ENCODE results near the gene ZNF75A. TPM values are rescaled to one million over a fixed set of nuclear protein-coding genes. Genes with fewer than 3 reads are reported as not detected.

The ZNF75A gene
- total RNA-seq, 1 donor from 2014 or later = 43.8 TPM

- peaks cover 41% of the 10 kb centered on the region for H3K27me3 Mint-ChIP-seq (ENCODE audit: low read depth)
- TF ChIP-seq, protein P1, sequence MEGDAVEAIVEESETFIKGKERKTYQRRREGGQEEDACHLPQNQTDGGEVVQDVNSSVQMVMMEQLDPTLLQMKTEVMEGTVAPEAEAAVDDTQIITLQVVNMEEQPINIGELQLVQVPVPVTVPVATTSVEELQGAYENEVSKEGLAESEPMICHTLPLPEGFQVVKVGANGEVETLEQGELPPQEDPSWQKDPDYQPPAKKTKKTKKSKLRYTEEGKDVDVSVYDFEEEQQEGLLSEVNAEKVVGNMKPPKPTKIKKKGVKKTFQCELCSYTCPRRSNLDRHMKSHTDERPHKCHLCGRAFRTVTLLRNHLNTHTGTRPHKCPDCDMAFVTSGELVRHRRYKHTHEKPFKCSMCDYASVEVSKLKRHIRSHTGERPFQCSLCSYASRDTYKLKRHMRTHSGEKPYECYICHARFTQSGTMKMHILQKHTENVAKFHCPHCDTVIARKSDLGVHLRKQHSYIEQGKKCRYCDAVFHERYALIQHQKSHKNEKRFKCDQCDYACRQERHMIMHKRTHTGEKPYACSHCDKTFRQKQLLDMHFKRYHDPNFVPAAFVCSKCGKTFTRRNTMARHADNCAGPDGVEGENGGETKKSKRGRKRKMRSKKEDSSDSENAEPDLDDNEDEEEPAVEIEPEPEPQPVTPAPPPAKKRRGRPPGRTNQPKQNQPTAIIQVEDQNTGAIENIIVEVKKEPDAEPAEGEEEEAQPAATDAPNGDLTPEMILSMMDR (conservative IDR thresholded peaks at IDR 0.05) = no peak
- no peaks in the 10 kb centered on the region for H3K36me3 Mint-ChIP-seq (ENCODE audit: low read depth)
- H3K4me3 Mint-ChIP-seq = no peak overlapping the region
- H3K27ac Mint-ChIP-seq (ENCODE audit: unreplicated experiment) = no peak overlapping the region
- no peak for DNase-seq (ENCODE audit: low read depth, low spot score)
- H3K4me1 Mint-ChIP-seq = peaks cover 12% of the 10 kb centered on the region
- peaks cover 5% of the 10 kb centered on the region for H3K9me3 Mint-ChIP-seq
Measured at GRCh38 chr16:3274947-3275346, 30.4 kb upstream of the ZNF75A start.

GRCh38 chr16:3276679-3277078 lies 28.6 kb upstream of the ZNF75A start:
- Mint-ChIP-seq H3K36me3 (ENCODE audit: low read depth) (no peaks in the 10 kb centered on the region), H3K27ac (ENCODE audit: unreplicated experiment) (no peak overlapping the region), H3K9me3 (peaks cover 5% of the 10 kb centered on the region), H3K4me3 (no peak overlapping the region), H3K4me1 (peaks cover 12% of the 10 kb centered on the region), H3K27me3 (ENCODE audit: low read depth) (peaks cover 44% of the 10 kb centered on the region)
- DNase-seq (ENCODE audit: low read depth, low spot score) = no peak
- TF ChIP-seq, protein P1 (conservative IDR thresholded peaks at IDR 0.05) = no peak

DNA sequence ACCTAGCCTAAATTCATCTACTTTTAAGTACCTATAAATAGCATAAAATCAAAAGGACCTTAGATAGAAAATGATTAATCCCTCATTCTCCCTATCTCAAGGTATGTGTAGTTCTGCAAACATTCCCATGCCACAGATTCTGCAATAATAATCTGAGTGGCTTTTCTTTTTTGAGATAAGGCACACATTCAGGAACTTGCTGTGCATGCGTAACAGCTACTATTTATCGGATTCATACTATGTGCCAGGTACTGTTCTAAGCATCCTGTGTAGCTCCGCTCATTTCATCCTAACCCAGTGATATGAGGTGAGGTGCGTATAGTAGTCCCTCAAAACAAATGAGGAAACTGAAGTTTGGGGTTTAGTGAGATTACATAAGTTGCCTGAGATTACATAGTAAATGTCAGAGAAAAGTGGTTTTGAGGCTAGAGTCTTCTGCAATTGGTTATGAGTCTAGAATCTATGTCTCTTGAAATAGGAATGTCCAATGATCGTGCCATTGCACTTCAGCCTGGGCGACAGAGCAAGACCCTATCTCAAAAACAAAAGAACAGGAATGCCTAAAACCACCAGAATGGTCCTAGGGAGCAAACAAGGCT lies 24.0 kb upstream of the ZNF75A start:
- Mint-ChIP-seq H3K4me1 (peaks cover 27% of the 10 kb centered on the region), H3K27me3 (ENCODE audit: low read depth) (peaks cover 30% of the 10 kb centered on the region), H3K36me3 (ENCODE audit: low read depth) (peaks cover 19% of the 10 kb centered on the region), H3K9me3 (no peaks in the 10 kb centered on the region), H3K27ac (ENCODE audit: unreplicated experiment) (no peak overlapping the region), H3K4me3 (peak overlapping the region; percentile 95)
- no peak for DNase-seq (ENCODE audit: low read depth, low spot score)
- TF ChIP-seq, protein P1 (conservative IDR thresholded peaks at IDR 0.05) = no peak

GRCh38 chr16:3282103-3282729 lies 23.1 kb upstream of the ZNF75A start:
- Mint-ChIP-seq H3K4me3 (peak overlapping the region; percentile 95), H3K36me3 (ENCODE audit: low read depth) (peaks cover 27% of the 10 kb centered on the region), H3K9me3 (no peaks in the 10 kb centered on the region), H3K27me3 (ENCODE audit: low read depth) (peaks cover 21% of the 10 kb centered on the region), H3K4me1 (peaks cover 27% of the 10 kb centered on the region), H3K27ac (ENCODE audit: unreplicated experiment) (peak overlapping the region; percentile 94)
- DNase-seq (ENCODE audit: low read depth, low spot score) = no peak
- TF ChIP-seq, protein P1 (conservative IDR thresholded peaks at IDR 0.05) = no peak

DNA sequence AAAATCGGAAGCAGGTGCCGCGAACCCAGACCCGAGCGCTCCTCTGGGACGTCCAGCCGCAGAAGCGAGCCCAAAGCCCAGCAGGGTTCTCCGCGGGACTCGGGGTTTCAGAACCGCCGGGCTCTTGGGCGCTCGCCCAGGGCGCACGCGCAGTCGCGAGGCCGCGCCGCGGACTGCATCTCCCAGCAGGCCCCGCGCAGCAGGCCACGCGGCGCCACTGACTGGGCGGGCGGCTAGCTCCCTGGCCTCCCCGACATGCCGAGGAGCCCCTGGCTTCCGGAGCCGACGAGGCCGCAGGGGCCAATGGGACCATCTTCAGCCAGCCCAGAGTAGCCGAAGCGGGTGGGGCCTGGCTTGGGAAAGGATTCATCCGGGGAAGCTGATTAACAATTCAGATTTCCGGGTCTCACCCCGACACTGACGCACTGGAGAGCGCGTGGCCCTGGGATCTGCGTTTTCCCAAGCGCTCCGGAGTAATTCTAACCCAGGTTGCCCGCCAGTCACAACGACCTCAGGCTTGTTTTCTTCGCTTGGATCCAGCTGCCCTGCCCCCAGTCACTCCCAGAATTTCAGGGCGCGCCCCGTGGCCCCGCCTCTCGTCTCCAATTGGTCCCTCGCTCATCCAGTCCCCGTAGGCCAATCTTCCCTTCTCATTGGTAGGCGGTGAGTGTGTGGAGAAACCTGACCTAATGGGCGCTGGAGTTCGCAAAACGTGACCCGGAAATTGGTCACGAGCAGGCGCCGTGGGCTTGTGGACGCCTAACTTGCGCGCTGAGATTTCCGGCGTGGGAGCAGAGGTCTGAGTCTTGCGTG lies 22.4 kb upstream of the ZNF75A start, which contains the start of gene ZNF263:
TSS of gene ZNF263 (plus strand) at position 762 of the 813 bp plus-strand sequence. CDS start 328 bp downstream, outside the sequence.
- TF ChIP-seq, protein P1 (conservative IDR thresholded peaks at IDR 0.05) = no peak
- Mint-ChIP-seq H3K4me3 (peak within 1 kb of the TSS; percentile 95), H3K9me3 (peaks cover 4% of the 10 kb centered on the region), H3K36me3 (ENCODE audit: low read depth) (peaks cover 32% of the 10 kb centered on the region), H3K27ac (ENCODE audit: unreplicated experiment) (peak within 1 kb of the TSS; percentile 98), H3K4me1 (peaks cover 27% of the 10 kb centered on the region), H3K27me3 (ENCODE audit: low read depth) (peaks cover 14% of the 10 kb centered on the region)
- DNase-seq (ENCODE audit: low read depth, low spot score) = peak; percentile 83

Data from neural crest cell (in vitro differentiated cells).